ENCODE results near the gene SNAPC4.

The SNAPC4 gene

GRCh38 chr9:136372561-136373299 is 27.2 kb downstream of the SNAPC4 start:
- DNase-seq (ENCODE audit: low read depth in 2 of 2): no peak

GRCh38 chr9:136372006-136372405 is 28.0 kb downstream of the SNAPC4 start:
- DNase-seq (ENCODE audit: low read depth in 2 of 2): no peak

- DNase-seq (ENCODE audit: low read depth in 2 of 2): no peak
These were observed 28.5 kb downstream of the SNAPC4 start for GRCh38 chr9:136371533-136371880.

- DNase-seq (ENCODE audit: low read depth in 2 of 2): no peak
These were observed 29.1 kb downstream of the SNAPC4 start for GRCh38 chr9:136370687-136371532.

GRCh38 chr9:136370037-136370436 is 29.9 kb downstream of the SNAPC4 start:
- no peak for DNase-seq (ENCODE audit: low read depth in 2 of 2)

- DNase-seq (ENCODE audit: low read depth in 2 of 2): no peak
These were observed 31.8 kb downstream of the SNAPC4 start for GRCh38 chr9:136368190-136368589.

- no peak for DNase-seq (ENCODE audit: low read depth in 2 of 2)
These were observed 32.4 kb downstream of the SNAPC4 start for GRCh38 chr9:136367296-136368145.

GRCh38 chr9:136366826-136367225 is 33.1 kb downstream of the SNAPC4 start:
- no peak for DNase-seq (ENCODE audit: low read depth in 2 of 2)

GRCh38 chr9:136365775-136366222 is 34.2 kb downstream of the SNAPC4 start:
- no peak for DNase-seq (ENCODE audit: low read depth in 2 of 2)

- no peak for DNase-seq (ENCODE audit: low read depth in 2 of 2)
These were observed 34.8 kb downstream of the SNAPC4 start for GRCh38 chr9:136364942-136365774.

- DNase-seq (ENCODE audit: low read depth in 2 of 2): no peak
These were observed 35.8 kb downstream of the SNAPC4 start for GRCh38 chr9:136363949-136364748.

GRCh38 chr9:136363106-136363948 is 36.6 kb downstream of the SNAPC4 start, which contains the start of gene DNLZ:
TSS of gene DNLZ (minus strand) at chr9:136363744. CDS start at chr9:136363714, 30 bp downstream.
- peak; percentile 84 to 94 for DNase-seq (ENCODE audit: low read depth in 2 of 2)

GRCh38 chr9:136362450-136362784 is 37.6 kb downstream of the SNAPC4 start:
- no peak for DNase-seq (ENCODE audit: low read depth in 2 of 2)

- no peak for DNase-seq (ENCODE audit: low read depth in 2 of 2)
These were observed 38.1 kb downstream of the SNAPC4 start for GRCh38 chr9:136361754-136362449.

- DNase-seq (ENCODE audit: low read depth in 2 of 2): no peak
These were observed 38.8 kb downstream of the SNAPC4 start for GRCh38 chr9:136361047-136361753.

GRCh38 chr9:136359774-136360718 is 39.9 kb downstream of the SNAPC4 start:
- no peak for DNase-seq (ENCODE audit: low read depth in 2 of 2)

GRCh38 chr9:136358888-136359287 is 41.1 kb downstream of the SNAPC4 start:
- DNase-seq (ENCODE audit: low read depth in 2 of 2): no peak
